OCI-LY1 (cell line): ENCODE data around the gene SLC43A3.

Experiments used
- H2AFZ ChIP-seq: fragments of 200-600 bp; sonication (generic), shearing (Covaris generic); 2 replicates; pipeline ENCODE4 v1.6.0; 2014; ENCODE audit warnings: antibody characterized with exemption, mild to moderate bottlenecking, low read length
- H3F3A ChIP-seq: fragments of 200-600 bp; sonication (generic), shearing (Covaris generic); 2 replicates; pipeline ENCODE4 v1.6.0; 2014; ENCODE audit warnings: mild to moderate bottlenecking, antibody characterized with exemption, low read length, moderate library complexity; ENCODE audit not compliant: insufficient read depth
- H3K27ac ChIP-seq: fragments of 200-600 bp; sonication (generic); 2 replicates; pipeline ENCODE4 v1.5.1; 2014; ENCODE audit warnings: low read length, mixed run types, mild to moderate bottlenecking, low read depth; ENCODE audit not compliant: poor library complexity, severe bottlenecking
- H3K27me3 ChIP-seq: fragments of 200-600 bp; sonication (generic); 2 replicates; pipeline ENCODE4 v1.6.0; 2014; ENCODE audit warnings: antibody characterized with exemption, mild to moderate bottlenecking, low read length, moderate library complexity; ENCODE audit not compliant: insufficient read depth
- H3K36me3 ChIP-seq: fragments of 200-600 bp; sonication (generic); 2 replicates; pipeline ENCODE4 v1.6.1; 2014; ENCODE audit warnings: mild to moderate bottlenecking, antibody characterized with exemption, low read length, moderate library complexity, mixed read lengths; ENCODE audit not compliant: insufficient read depth
- H3K4me1 ChIP-seq: fragments of 200-600 bp; sonication (generic); 2 replicates; pipeline ENCODE4 v1.5.1; 2014; ENCODE audit warnings: mild to moderate bottlenecking, low read length, moderate library complexity; ENCODE audit not compliant: insufficient read depth, severe bottlenecking
- H3K4me2 ChIP-seq: fragments of 200-600 bp; sonication (generic), shearing (Covaris generic); 2 replicates; pipeline ENCODE4 v1.6.1; 2014; ENCODE audit warnings: low read length
- H3K4me3 ChIP-seq: fragments of 200-600 bp; sonication (generic); 2 replicates; pipeline ENCODE4 v1.5.1; 2014; ENCODE audit warnings: low read length, low read depth, mild to moderate bottlenecking, mixed read lengths; ENCODE audit not compliant: poor library complexity, severe bottlenecking
- H3K79me2 ChIP-seq: fragments of 200-600 bp; shearing (Covaris generic); 2 replicates; pipeline ENCODE4 v1.6.1; 2016; ENCODE audit warnings: mixed run types, low read length, mixed read lengths; ENCODE audit not compliant: insufficient read depth
- H3K9ac ChIP-seq: fragments of 200-600 bp; sonication (generic), shearing (Covaris generic); 2 replicates; pipeline ENCODE4 v1.6.1; 2014; ENCODE audit warnings: mild to moderate bottlenecking, low read length, mixed read lengths
- H3K9me2 ChIP-seq: fragments of 200-600 bp; sonication (generic), shearing (Covaris generic); 2 replicates; pipeline ENCODE4 v1.6.1; 2014; ENCODE audit warnings: low read depth, mild to moderate bottlenecking, low read length, mixed read lengths
- H3K9me3 ChIP-seq: fragments of 200-600 bp; shearing (Covaris generic); 2 replicates; pipeline ENCODE4 v1.6.1; 2014; ENCODE audit warnings: low read length, mixed read lengths
- H4K20me1 ChIP-seq: fragments of 200-600 bp; sonication (generic), shearing (Covaris generic); 2 replicates; pipeline ENCODE4 v1.6.0; 2016; ENCODE audit warnings: mild to moderate bottlenecking, low read length; ENCODE audit not compliant: insufficient read depth
- CTCF ChIP-seq: fragments of 200-600 bp; sonication (generic), shearing (Covaris generic); IDR thresholded peaks from 2 replicates; pipeline ENCODE4 v1.5.1; 2017; ENCODE audit warnings: mild to moderate bottlenecking, antibody characterized with exemption, low read length, moderate library complexity, mixed read lengths
- EZH2 ChIP-seq: fragments of 200-600 bp; sonication (generic), shearing (Covaris generic); IDR thresholded peaks from 2 replicates; pipeline ENCODE4 v1.8.0; 2017; ENCODE audit warnings: borderline replicate concordance, mixed run types, mild to moderate bottlenecking, antibody characterized with exemption, low read length, moderate library complexity, mixed read lengths

Gene SLC43A3

DNA sequence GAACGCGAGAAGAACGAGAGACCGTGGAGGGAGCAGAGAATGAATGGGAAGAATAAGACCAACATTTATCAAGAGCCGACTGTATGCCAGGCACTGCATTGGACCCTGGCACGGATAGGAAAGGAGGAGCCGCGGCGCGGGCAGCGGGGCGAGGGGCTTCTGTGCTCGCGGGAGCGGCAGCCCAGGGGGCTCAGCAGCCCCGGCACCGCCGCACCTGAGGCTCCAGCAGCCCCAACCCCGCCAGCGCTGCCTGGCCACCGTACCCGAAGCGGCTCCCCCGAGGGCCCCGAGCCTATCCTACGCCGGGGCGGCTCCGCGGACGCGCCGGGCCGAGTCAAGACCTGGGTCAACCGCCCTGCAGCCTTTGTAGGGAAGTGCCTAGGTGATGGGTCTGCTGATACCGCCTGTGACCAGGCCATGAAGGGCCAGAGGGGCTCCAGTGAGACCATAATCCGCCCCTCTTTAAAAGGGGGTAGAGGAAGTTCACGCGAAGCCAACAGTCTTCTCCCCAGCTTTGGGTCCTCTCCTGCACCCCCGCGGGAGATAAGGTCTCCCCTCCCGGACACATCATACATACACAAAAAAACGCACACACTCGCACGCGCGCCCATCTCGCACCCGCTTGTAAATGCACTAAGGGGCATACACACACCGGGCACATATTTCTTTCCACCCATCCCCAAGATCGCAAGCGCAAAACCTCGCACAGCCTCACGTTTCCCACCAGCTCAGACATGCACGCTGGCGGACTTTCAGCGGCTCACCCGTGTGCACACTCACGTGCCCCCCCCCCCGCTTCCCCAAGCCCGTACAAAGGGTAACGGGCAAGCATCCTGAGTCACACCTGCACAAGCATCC, 32.5 kb upstream of the SLC43A3 start:
- Histone ChIP-seq H3K79me2 (no peaks in the 10 kb centered on the region), H4K20me1 (no peaks in the 10 kb centered on the region), H3K27ac (no peak overlapping the region), H3K4me3 (peak overlapping the region; percentile 57), H2AFZ (no peak overlapping the region), H3K9me2 (no peaks in the 10 kb centered on the region), H3K4me2 (peak overlapping the region; percentile 59), H3F3A (no peaks in the 10 kb centered on the region), H3K27me3 (peaks cover under 1% of the 10 kb centered on the region; the same call in 1 of the 2 replicates), H3K9me3 (no peaks in the 10 kb centered on the region), H3K36me3 (no peaks in the 10 kb centered on the region), H3K9ac (no peak overlapping the region), H3K4me1 (peaks cover 35% of the 10 kb centered on the region)
- TF ChIP-seq EZH2 (no peak), CTCF (no peak)

- H3K9ac ChIP-seq: no peak overlapping the region
- no peaks in the 10 kb centered on the region for H3F3A ChIP-seq
- H3K4me2 ChIP-seq: peak overlapping the region; percentile 59
- no peak overlapping the region for H3K27ac ChIP-seq
- H3K9me3 ChIP-seq: no peaks in the 10 kb centered on the region
- H3K27me3 ChIP-seq: no peaks in the 10 kb centered on the region; the same call in 1 of the 2 replicates
- no peak overlapping the region for H2AFZ ChIP-seq
- peak overlapping the region; percentile 10 for H3K4me3 ChIP-seq
- no peaks in the 10 kb centered on the region for H3K36me3 ChIP-seq
- H3K9me2 ChIP-seq: no peaks in the 10 kb centered on the region
- TF ChIP-seq EZH2: no peak
- peak; percentile 96 for TF ChIP-seq CTCF
- H3K79me2 ChIP-seq: no peaks in the 10 kb centered on the region
- no peaks in the 10 kb centered on the region for H4K20me1 ChIP-seq
- H3K4me1 ChIP-seq: peaks cover 35% of the 10 kb centered on the region
Observed at GRCh38 chr11:57458410-57459163, 31.7 kb upstream of the SLC43A3 start.

- H3K9me3 ChIP-seq: no peaks in the 10 kb centered on the region
- peaks cover under 1% of the 10 kb centered on the region; the same call in 1 of the 2 replicates for H3K27me3 ChIP-seq
- H4K20me1 ChIP-seq: no peaks in the 10 kb centered on the region
- H3K9ac ChIP-seq: no peak overlapping the region
- TF ChIP-seq CTCF (no peak), EZH2 (no peak)
- H3K4me2 ChIP-seq: 0 out of 2 replicates have a peak overlapping the region, but pooled peaks have one; percentile 59
- no peaks in the 10 kb centered on the region for H3K9me2 ChIP-seq
- H3K36me3 ChIP-seq: no peaks in the 10 kb centered on the region
- peaks cover 35% of the 10 kb centered on the region for H3K4me1 ChIP-seq
- no peak overlapping the region for H2AFZ ChIP-seq
- H3K4me3 ChIP-seq: no peak overlapping the region
- no peaks in the 10 kb centered on the region for H3K79me2 ChIP-seq
- no peaks in the 10 kb centered on the region for H3F3A ChIP-seq
- no peak overlapping the region for H3K27ac ChIP-seq
Observed at GRCh38 chr11:57458060-57458409, 31.1 kb upstream of the SLC43A3 start.
